GM19238 (cell line): ENCODE measurements around the gene ECSIT.
"Not testable (repeated sequence)": the region's sequence is repeated elsewhere in the genome, so short reads cannot be mapped to it uniquely, and the experiment has no call there.

ENCODE experiments used
- DNase-seq: peaks from one replicate; pipeline ENCODE4 v3.0.0; 2011; ENCODE audit warnings: low spot score; ENCODE audit not compliant: insufficient read length

Gene ECSIT

GRCh38 chr19:11528551-11529341, at the start of gene ECSIT:
Gene ECSIT (minus strand): TSS chr19:11529134. CDS start chr19:11519170, 9,964 bp downstream.
- DNase-seq = peak; percentile 99

- no peak for DNase-seq
These were observed 48.7 kb upstream of the ECSIT start, which contains the start of gene ACP5 for GRCh38 chr19:11577451-11578257. Gene ACP5 (minus strand): TSS chr19:11577645. CDS start chr19:11577317, 328 bp downstream.

- no peak for DNase-seq
These were observed 47.3 kb upstream of the ECSIT start for GRCh38 chr19:11576227-11576626.

- DNase-seq = no peak
These were observed 45.8 kb upstream of the ECSIT start for GRCh38 chr19:11574689-11575088.

GRCh38 chr19:11573763-11574162, 44.8 kb upstream of the ECSIT start:
- not testable (repeated sequence) for DNase-seq

GRCh38 chr19:11573354-11573753, 44.4 kb upstream of the ECSIT start:
- not testable (repeated sequence) for DNase-seq

GRCh38 chr19:11570039-11570462, 41.1 kb upstream of the ECSIT start:
- DNase-seq = no peak

GRCh38 chr19:11566164-11566563, 37.2 kb upstream of the ECSIT start:
- no peak for DNase-seq

- DNase-seq = not testable (repeated sequence)
These were observed 36.7 kb upstream of the ECSIT start for GRCh38 chr19:11565649-11565980.

- DNase-seq = not testable (repeated sequence)
These were observed 35.3 kb upstream of the ECSIT start for GRCh38 chr19:11564082-11564807.

GRCh38 chr19:11563532-11563931, 34.6 kb upstream of the ECSIT start:
- no peak for DNase-seq

GRCh38 chr19:11560404-11561051, 31.6 kb upstream of the ECSIT start:
- peak; percentile 49 for DNase-seq

GRCh38 chr19:11558881-11559828, 30.2 kb upstream of the ECSIT start, which contains the start of gene ELOF1:
Gene ELOF1 (minus strand): TSS chr19:11559230. CDS start chr19:11554347, 4,883 bp downstream.
- peak; percentile 97 for DNase-seq

GRCh38 chr19:11556634-11557420, 27.9 kb upstream of the ECSIT start:
- DNase-seq = no peak

GRCh38 chr19:11555246-11555645, 26.3 kb upstream of the ECSIT start:
- no peak for DNase-seq

- DNase-seq = no peak
These were observed 25.2 kb upstream of the ECSIT start for GRCh38 chr19:11554160-11554559.

GRCh38 chr19:11552666-11553372, 23.9 kb upstream of the ECSIT start:
- DNase-seq = no peak

- DNase-seq = no peak
These were observed 22.8 kb upstream of the ECSIT start for GRCh38 chr19:11551603-11552235.
